GM12878 (cell line): Measurements from ENCODE around the gene CERCAM. TPM values are rescaled to one million over a fixed set of nuclear protein-coding genes. Genes with fewer than 3 reads are reported as not detected.

Source experiments
- ATAC-seq: fragments of 200-7000 bp; cut with Tn5 transposase; 3 replicates; pipeline ENCODE4 v1.9.1; 2020; ENCODE audit warnings: mild to moderate bottlenecking, moderate library complexity
- BruUV-seq: library from RNA; stranded (reverse); fragments of 400-500 nt; replicated peaks from 2 replicates; lab custom pipeline; 2021; lab: Mats Ljungman, UMichigan
- CTCF ChIA-PET: fragments of 300-600 bp; sonication (Branson Sonifier 250); formaldehyde crosslinking; extraction: SDS; loops from one replicate; lab custom pipeline; 2021; ENCODE audit warnings: inconsistent platforms; lab: Yijun Ruan, JAX
- POLR2A ChIA-PET: fragments of 350-600 bp; formaldehyde crosslinking; extraction: SDS; loops from one replicate; lab custom pipeline; 2021; ENCODE audit warnings: inconsistent platforms; lab: Charles Lee
- RAD21 ChIA-PET: fragments of 300-600 bp; sonication (Branson Sonifier 250); formaldehyde crosslinking; loops from one replicate; lab custom pipeline; 2023; ENCODE audit warnings: antibody characterized with exemption; ENCODE audit not compliant: unreplicated experiment; lab: Charles Lee
- SMC1A ChIA-PET: fragments of 300-600 bp; sonication (Branson Sonifier 250); formaldehyde crosslinking; loops from one replicate; lab custom pipeline; 2023; ENCODE audit not compliant: unreplicated experiment, uncharacterized antibody; lab: Charles Lee
- DNase-seq: peaks from one replicate; pipeline ENCODE4 v3.0.0-alpha.2; 2011; ENCODE audit warnings: low read depth, low spot score
- FAIRE-seq: peaks from 3 replicates; lab custom pipeline; 2011; peaks lifted over from hg19 to GRCh38; lab: Jason Lieb, UNC
- H2AFZ ChIP-seq: 2 replicates; pipeline ENCODE4 v1.6.0; 2011; ENCODE audit warnings: low read depth, low read length, control low read depth; ENCODE audit not compliant: control insufficient read depth
- H3K27ac ChIP-seq: 2 replicates; pipeline ENCODE4 v1.5.1; 2011; ENCODE audit warnings: control low read depth; ENCODE audit not compliant: control insufficient read depth, insufficient read depth
- H3K27me3 ChIP-seq, 2 experiments: replicated peaks in 1 of 2; 2 replicates each; pipeline versions ENCODE4 v1.6.0 to v1.6.1; 2011; ENCODE audit warnings: low read length in 1 of 2; ENCODE audit not compliant: control insufficient read depth in 2 of 2, insufficient read depth in 2 of 2
- H3K36me3 ChIP-seq, 2 experiments: 2 replicates each; pipeline ENCODE4 v1.5.1; 2011; ENCODE audit warnings: low read length in 1 of 2; ENCODE audit not compliant: control insufficient read depth in 2 of 2, insufficient read depth in 2 of 2
- H3K4me1 ChIP-seq: 2 replicates; pipeline ENCODE4 v1.6.1; 2011; ENCODE audit warnings: mild to moderate bottlenecking, low read length, moderate library complexity, mixed read lengths; ENCODE audit not compliant: control insufficient read depth, insufficient read depth
- H3K4me2 ChIP-seq: 2 replicates; pipeline ENCODE4 v1.6.0; 2011; ENCODE audit warnings: control low read depth; ENCODE audit not compliant: control insufficient read depth, insufficient read depth
- H3K4me3 ChIP-seq: fragments of 200-600 bp; sonication (generic); 2 replicates; pipeline ENCODE4 v1.5.1; 2016
- H3K79me2 ChIP-seq: 2 replicates; pipeline ENCODE4 v1.6.0; 2011; ENCODE audit warnings: low read length; ENCODE audit not compliant: control insufficient read depth, insufficient read depth
- H3K9ac ChIP-seq: 2 replicates; pipeline ENCODE4 v1.8.0; 2011; ENCODE audit warnings: low read length, control low read depth, mixed read lengths; ENCODE audit not compliant: control insufficient read depth, insufficient read depth
- H3K9me3 ChIP-seq: replicated peaks from 3 replicates; pipeline ENCODE4 v1.5.1; 2011; ENCODE audit warnings: mild to moderate bottlenecking, low read length; ENCODE audit not compliant: control insufficient read depth, insufficient read depth
- H4K20me1 ChIP-seq: 2 replicates; pipeline ENCODE4 v1.6.0; 2011; ENCODE audit not compliant: control insufficient read depth, insufficient read depth
- DPF2 ChIP-seq: fragments of 450-650 bp; IDR thresholded peaks from 2 replicates; pipeline ENCODE4 v1.6.1; 2017; ENCODE audit warnings: mild to moderate bottlenecking
- FOXK2 ChIP-seq: fragments of 450-650 bp; IDR thresholded peaks from 2 replicates; pipeline ENCODE4 v1.6.1; 2017; ENCODE audit warnings: mild to moderate bottlenecking, moderate library complexity
- HDAC2 ChIP-seq: fragments of 200-600 bp; sonication (generic); IDR thresholded peaks from 2 replicates; pipeline ENCODE4 v1.6.1; 2017
- KAT2A ChIP-seq: conservative IDR thresholded peaks from 2 replicates; pipeline ENCODE4 v1.6.1; 2011; ENCODE audit warnings: low read depth, low read length; ENCODE audit not compliant: control insufficient read depth
- KLF5 ChIP-seq: fragments of 450-650 bp; IDR thresholded peaks from 2 replicates; pipeline ENCODE4 v1.6.1; 2014; ENCODE audit warnings: mild to moderate bottlenecking; ENCODE audit not compliant: partially characterized antibody
- POLR2A ChIP-seq: IDR thresholded peaks from 2 replicates; pipeline ENCODE4 v1.6.1; 2011; ENCODE audit warnings: low read depth, mild to moderate bottlenecking, low read length
- WGBS: methylation state at CpG from one replicate; pipeline ENCODE4 v1.1.6; 2016; ENCODE audit warnings: low lambda C conversion rate; ENCODE audit not compliant: insufficient replicate concordance, insufficient coverage; ENCODE audit errors: missing lambda C conversion rate; 5-methylcytosine and 5-hydroxymethylcytosine counted together
- in situ Hi-C: fragments of 300-500 bp; cut with MboI; formaldehyde crosslinking; loops from 9 replicates; pipeline ENCODE4 v1.14.3; 2018; ENCODE audit warnings: mixed read lengths
- intact Hi-C: fragments of 100-400 bp; cut with micrococcal nuclease; formaldehyde crosslinking; loops from one replicate; pipeline ENCODE4 v1.14.2; 2022; ENCODE audit not compliant: unreplicated experiment
- polyA plus RNA-seq, 11 experiments: library from polyadenylated mRNA; depleted of rRNA in 4 of 11; unstranded in 6 of 11; stranded (reverse) in 5 of 11; fragments of >200 nt; fragmentation: Nextera tagmentation in 4 of 11; fragmentation: Illumina TruSeq in 1 of 11; extraction: Ambion mirVana in 4 of 11; extraction: Trizol in 1 of 11; gene quantifications; 1 replicate in 1 of 11; 2 replicates in 10 of 11; pipeline versions ENCODE4 v1.2.1 to v1.2.3, GENCODE V29; 2011 to 2016; ENCODE audit warnings: inconsistent platforms in 2 of 11, missing spikeins in 2 of 11, low read depth in 1 of 11
- total RNA-seq, 4 experiments: library from RNA; depleted of rRNA in 3 of 4; stranded (reverse); fragments of >200 nt in 3 of 4; fragmentation: Illumina TruSeq in 1 of 4; extraction: Trizol in 1 of 4; gene quantifications; 2 replicates each; pipeline versions ENCODE4 v1.2.1 to v1.2.3, GENCODE V29; 2013 to 2021
- TF ChIP-seq, protein P1 (sequence below): fragments of 450-650 bp; IDR thresholded peaks from 2 replicates; pipeline ENCODE4 v1.6.1; 2018; ENCODE audit warnings: mild to moderate bottlenecking, low read depth, moderate library complexity; ENCODE audit not compliant: partially characterized antibody
- TF ChIP-seq, protein P2 (sequence below): fragments of 450-650 bp; formaldehyde crosslinking; IDR thresholded peaks from 2 replicates; pipeline ENCODE4 v1.4.0; 2020; ENCODE audit warnings: mild to moderate bottlenecking, moderate library complexity
- TF ChIP-seq, protein P3 (sequence below): IDR thresholded peaks from 2 replicates; pipeline ENCODE4 v1.6.1; 2012; ENCODE audit warnings: low read depth, low read length, improper control_type of control experiment

Gene CERCAM
- total and polyA plus RNA-seq, 10 of the 15 experiments (the other 5 are each of a cell fraction or from before 2014, with no cell fraction given) = 0.05 to 6.7 (median 0.71) TPM

DNA sequence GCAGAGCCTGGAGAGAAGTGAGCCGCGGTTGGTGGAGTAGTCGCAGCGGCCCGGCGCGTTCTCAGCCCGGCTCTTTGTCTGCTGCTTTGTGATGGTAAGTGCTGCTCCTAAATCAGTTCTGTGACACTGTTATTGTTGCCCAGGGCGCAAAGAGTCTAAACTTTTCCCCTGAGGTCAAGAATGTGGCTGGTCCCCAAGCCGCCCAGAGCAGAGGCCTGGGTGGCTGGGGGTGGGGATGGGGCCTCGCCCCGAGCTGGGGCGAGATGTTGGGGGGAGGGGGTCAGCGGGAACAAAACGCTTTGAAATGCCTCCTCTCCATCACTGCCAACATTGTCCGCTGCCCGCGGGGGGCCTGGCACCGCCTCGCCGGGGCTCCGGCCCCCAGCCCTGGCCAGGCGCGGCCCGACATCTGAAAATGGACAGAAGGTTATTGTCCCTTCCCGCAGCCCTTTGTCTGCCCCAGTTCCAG is 11.7 kb upstream of the CERCAM start:
- Histone ChIP-seq H3K4me2 (no peak overlapping the region), H3K79me2 (no peaks in the 10 kb centered on the region), H3K9me3 (no peaks in the 10 kb centered on the region), H3K4me1 (no peaks in the 10 kb centered on the region), H3K4me3 (no peak overlapping the region), H3K36me3 (no peaks in the 10 kb centered on the region), H3K27ac (no peak overlapping the region), H4K20me1 (no peaks in the 10 kb centered on the region), H2AFZ (no peak overlapping the region), H3K9ac (no peak overlapping the region), H3K27me3 (peaks cover 1 to 2% of the 10 kb centered on the region in 2 experiments; a peak in 3 of 4 replicates)
- no TSS peak for BruUV-seq
- ChIA-PET RAD21 (no interaction called here), CTCF (no interaction called here), SMC1A (no interaction called here), POLR2A (no interaction called here)
- ATAC-seq = no peak
- intact Hi-C loops = no loop called here
- no peak for DNase-seq
- TF ChIP-seq, protein P1, sequence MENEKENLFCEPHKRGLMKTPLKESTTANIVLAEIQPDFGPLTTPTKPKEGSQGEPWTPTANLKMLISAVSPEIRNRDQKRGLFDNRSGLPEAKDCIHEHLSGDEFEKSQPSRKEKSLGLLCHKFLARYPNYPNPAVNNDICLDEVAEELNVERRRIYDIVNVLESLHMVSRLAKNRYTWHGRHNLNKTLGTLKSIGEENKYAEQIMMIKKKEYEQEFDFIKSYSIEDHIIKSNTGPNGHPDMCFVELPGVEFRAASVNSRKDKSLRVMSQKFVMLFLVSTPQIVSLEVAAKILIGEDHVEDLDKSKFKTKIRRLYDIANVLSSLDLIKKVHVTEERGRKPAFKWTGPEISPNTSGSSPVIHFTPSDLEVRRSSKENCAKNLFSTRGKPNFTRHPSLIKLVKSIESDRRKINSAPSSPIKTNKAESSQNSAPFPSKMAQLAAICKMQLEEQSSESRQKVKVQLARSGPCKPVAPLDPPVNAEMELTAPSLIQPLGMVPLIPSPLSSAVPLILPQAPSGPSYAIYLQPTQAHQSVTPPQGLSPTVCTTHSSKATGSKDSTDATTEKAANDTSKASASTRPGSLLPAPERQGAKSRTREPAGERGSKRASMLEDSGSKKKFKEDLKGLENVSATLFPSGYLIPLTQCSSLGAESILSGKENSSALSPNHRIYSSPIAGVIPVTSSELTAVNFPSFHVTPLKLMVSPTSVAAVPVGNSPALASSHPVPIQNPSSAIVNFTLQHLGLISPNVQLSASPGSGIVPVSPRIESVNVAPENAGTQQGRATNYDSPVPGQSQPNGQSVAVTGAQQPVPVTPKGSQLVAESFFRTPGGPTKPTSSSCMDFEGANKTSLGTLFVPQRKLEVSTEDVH = no peak
- no peak for TF ChIP-seq POLR2A
- TF ChIP-seq DPF2 = no peak
- WGBS = 52% methylated on average over 24 of the region's 26 CpGs
- in situ Hi-C loops = no loop called here
- no peak for FAIRE-seq

DNA sequence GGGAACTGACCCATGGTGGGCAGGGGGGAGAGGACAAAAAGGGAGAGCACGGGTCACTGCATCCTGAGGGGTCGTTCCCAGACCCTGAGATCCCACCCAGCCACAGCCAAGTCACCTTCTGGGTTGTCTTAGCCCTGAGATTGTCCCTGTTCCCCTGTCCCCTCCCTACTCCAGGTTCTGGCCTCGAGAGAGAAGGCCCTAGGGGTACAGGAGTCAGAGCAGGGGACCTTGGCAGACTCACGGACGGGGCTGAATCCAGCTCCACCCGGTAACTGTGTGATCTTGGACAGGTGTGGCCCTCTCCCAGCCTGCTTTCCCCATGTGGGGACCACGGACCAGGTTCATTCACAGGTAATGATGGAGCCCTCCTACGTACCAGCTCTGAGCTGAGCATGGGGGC is 11.2 kb upstream of the CERCAM start:
- no peak; the same call in 2 of the 3 replicates for ATAC-seq
- POLR2A ChIA-PET = interaction anchor here (1.2 kb wide), 1 partner anchor 10 kb away, joined by 3 read pairs; no protein-coding TSS in a partner anchor
- Histone ChIP-seq H3K27ac (no peak overlapping the region), H3K4me2 (no peak overlapping the region), H3K9ac (no peak overlapping the region), H3K4me3 (no peak overlapping the region), H3K9me3 (no peaks in the 10 kb centered on the region), H3K27me3 (peaks cover 1 to 2% of the 10 kb centered on the region in 2 experiments; a peak in 3 of 4 replicates), H3K36me3 (no peaks in the 10 kb centered on the region), H3K4me1 (no peaks in the 10 kb centered on the region), H3K79me2 (no peaks in the 10 kb centered on the region), H2AFZ (no peak overlapping the region), H4K20me1 (no peaks in the 10 kb centered on the region)
- in situ Hi-C loops (no loop called here), intact Hi-C loops (no loop called here)
- no TSS peak for BruUV-seq
- 30% methylated on average over 8 of the region's 8 CpGs for WGBS
- FAIRE-seq = no peak
- RAD21 ChIA-PET = interaction anchor here (1.3 kb wide), 1 partner anchor 11 kb away, joined by 5 read pairs; the partner anchor contains the start of gene CERCAM
- SMC1A ChIA-PET = interaction anchor here (0.9 kb wide), 1 partner anchor 47 kb away, joined by 3 read pairs; no protein-coding TSS in a partner anchor
- CTCF ChIA-PET = no interaction called here
- no peak for DNase-seq
- TF ChIP-seq, protein P2, sequence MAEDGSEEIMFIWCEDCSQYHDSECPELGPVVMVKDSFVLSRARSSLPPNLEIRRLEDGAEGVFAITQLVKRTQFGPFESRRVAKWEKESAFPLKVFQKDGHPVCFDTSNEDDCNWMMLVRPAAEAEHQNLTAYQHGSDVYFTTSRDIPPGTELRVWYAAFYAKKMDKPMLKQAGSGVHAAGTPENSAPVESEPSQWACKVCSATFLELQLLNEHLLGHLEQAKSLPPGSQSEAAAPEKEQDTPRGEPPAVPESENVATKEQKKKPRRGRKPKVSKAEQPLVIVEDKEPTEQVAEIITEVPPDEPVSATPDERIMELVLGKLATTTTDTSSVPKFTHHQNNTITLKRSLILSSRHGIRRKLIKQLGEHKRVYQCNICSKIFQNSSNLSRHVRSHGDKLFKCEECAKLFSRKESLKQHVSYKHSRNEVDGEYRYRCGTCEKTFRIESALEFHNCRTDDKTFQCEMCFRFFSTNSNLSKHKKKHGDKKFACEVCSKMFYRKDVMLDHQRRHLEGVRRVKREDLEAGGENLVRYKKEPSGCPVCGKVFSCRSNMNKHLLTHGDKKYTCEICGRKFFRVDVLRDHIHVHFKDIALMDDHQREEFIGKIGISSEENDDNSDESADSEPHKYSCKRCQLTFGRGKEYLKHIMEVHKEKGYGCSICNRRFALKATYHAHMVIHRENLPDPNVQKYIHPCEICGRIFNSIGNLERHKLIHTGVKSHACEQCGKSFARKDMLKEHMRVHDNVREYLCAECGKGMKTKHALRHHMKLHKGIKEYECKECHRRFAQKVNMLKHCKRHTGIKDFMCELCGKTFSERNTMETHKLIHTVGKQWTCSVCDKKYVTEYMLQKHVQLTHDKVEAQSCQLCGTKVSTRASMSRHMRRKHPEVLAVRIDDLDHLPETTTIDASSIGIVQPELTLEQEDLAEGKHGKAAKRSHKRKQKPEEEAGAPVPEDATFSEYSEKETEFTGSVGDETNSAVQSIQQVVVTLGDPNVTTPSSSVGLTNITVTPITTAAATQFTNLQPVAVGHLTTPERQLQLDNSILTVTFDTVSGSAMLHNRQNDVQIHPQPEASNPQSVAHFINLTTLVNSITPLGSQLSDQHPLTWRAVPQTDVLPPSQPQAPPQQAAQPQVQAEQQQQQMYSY (CRISPR knock-in tag) = no peak
- TF ChIP-seq HDAC2 = no peak
- TF ChIP-seq, protein P3, sequence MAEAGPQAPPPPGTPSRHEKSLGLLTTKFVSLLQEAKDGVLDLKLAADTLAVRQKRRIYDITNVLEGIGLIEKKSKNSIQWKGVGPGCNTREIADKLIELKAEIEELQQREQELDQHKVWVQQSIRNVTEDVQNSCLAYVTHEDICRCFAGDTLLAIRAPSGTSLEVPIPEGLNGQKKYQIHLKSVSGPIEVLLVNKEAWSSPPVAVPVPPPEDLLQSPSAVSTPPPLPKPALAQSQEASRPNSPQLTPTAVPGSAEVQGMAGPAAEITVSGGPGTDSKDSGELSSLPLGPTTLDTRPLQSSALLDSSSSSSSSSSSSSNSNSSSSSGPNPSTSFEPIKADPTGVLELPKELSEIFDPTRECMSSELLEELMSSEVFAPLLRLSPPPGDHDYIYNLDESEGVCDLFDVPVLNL = no peak
- TF ChIP-seq KLF5 = no peak
- TF ChIP-seq FOXK2 = no peak
- no peak for TF ChIP-seq KAT2A
